Fibroblast of lung (primary cell): ENCODE results near the gene RNU1-2. TPM values are rescaled to one million over a fixed set of nuclear protein-coding genes. Genes with fewer than 3 reads are reported as not detected.
"Not testable (repeated sequence)": the region's sequence is repeated elsewhere in the genome, so short reads cannot be mapped to it uniquely, and the experiment has no call there.

Source experiments
- DNase-seq, 2 donors: peaks; one replicate each; pipeline versions ENCODE4 v3.0.0 to v3.0.0-alpha.2; 2010; ENCODE audit warnings: low read depth in 2 of 2
- H2AFZ ChIP-seq: 2 replicates; pipeline ENCODE4 v1.5.1; 2012; ENCODE audit warnings: low read length, control low read depth, inconsistent platforms
- H3K27ac ChIP-seq: 2 replicates; pipeline ENCODE4 v1.5.1; 2011; ENCODE audit warnings: low read length, control low read depth; ENCODE audit not compliant: insufficient read depth
- H3K27me3 ChIP-seq: 2 replicates; pipeline ENCODE4 v1.5.1; 2011; ENCODE audit warnings: mild to moderate bottlenecking, low read length; ENCODE audit not compliant: control insufficient read depth, insufficient read depth
- H3K36me3 ChIP-seq: 2 replicates; pipeline ENCODE4 v1.5.1; 2011; ENCODE audit warnings: low read length; ENCODE audit not compliant: control insufficient read depth, insufficient read depth
- H3K4me1 ChIP-seq: 2 replicates; pipeline ENCODE4 v1.5.1; 2011; ENCODE audit warnings: low read length; ENCODE audit not compliant: control insufficient read depth, insufficient read depth; ENCODE audit errors: extremely low read depth
- H3K4me2 ChIP-seq: 2 replicates; pipeline ENCODE4 v1.5.1; 2011; ENCODE audit warnings: low read length, control low read depth; ENCODE audit not compliant: insufficient read depth; ENCODE audit errors: extremely low read depth
- H3K4me3 ChIP-seq, 4 experiments: fragments of 200-600 bp in 1 of 4; sonication (generic) in 1 of 4; replicated peaks in 1 of 4; 2 replicates each; pipeline ENCODE4 v1.5.1; 2011 to 2016; ENCODE audit warnings: low read length in 4 of 4, low read depth in 3 of 4, mild to moderate bottlenecking in 3 of 4, control low read depth in 2 of 4, inconsistent platforms in 1 of 4, mixed read lengths in 1 of 4; ENCODE audit not compliant: insufficient read depth in 1 of 4; ENCODE audit errors: control extremely low read depth in 1 of 4
- H3K79me2 ChIP-seq: 2 replicates; pipeline ENCODE4 v1.5.1; 2012; ENCODE audit warnings: mild to moderate bottlenecking, low read length, inconsistent platforms; ENCODE audit not compliant: control insufficient read depth, insufficient read depth
- H3K9ac ChIP-seq: 2 replicates; pipeline ENCODE4 v1.5.1; 2011; ENCODE audit warnings: mild to moderate bottlenecking, low read length, control low read depth; ENCODE audit not compliant: insufficient read depth
- H3K9me3 ChIP-seq: 2 replicates; pipeline ENCODE4 v1.5.1; 2012; ENCODE audit warnings: low read depth, low read length; ENCODE audit not compliant: control insufficient read depth, insufficient read depth
- H4K20me1 ChIP-seq: 2 replicates; pipeline ENCODE4 v1.5.1; 2011; ENCODE audit warnings: low read length; ENCODE audit not compliant: control insufficient read depth, insufficient read depth; ENCODE audit errors: extremely low read depth
- EZH2 ChIP-seq: IDR thresholded peaks from 2 replicates; pipeline ENCODE4 v1.5.1; 2012; ENCODE audit warnings: low read length, control low read depth, mild to moderate bottlenecking; ENCODE audit errors: missing control alignments
- polyA plus RNA-seq, 2 donors: library from polyadenylated mRNA; depleted of rRNA in 1 of 2; stranded (reverse) in 1 of 2; unstranded in 1 of 2; fragments of >200 nt; gene quantifications; 2 replicates each; pipeline ENCODE4 v1.2.1, GENCODE V29; 2011 to 2012; ENCODE audit warnings: missing spikeins in 1 of 2
- total RNA-seq: library from RNA; depleted of rRNA; stranded (reverse); fragments of >200 nt; gene quantifications from 2 replicates; pipeline ENCODE4 v1.2.1, GENCODE V29; 2014
- TF ChIP-seq, protein P1 (sequence below), 2 donors: IDR thresholded peaks in 1 of 2; conservative IDR thresholded peaks in 1 of 2; 1 replicate in 1 of 2; 2 replicates in 1 of 2; pipeline ENCODE4 v1.5.1; 2011 to 2012; ENCODE audit warnings: low read length in 2 of 2, control low read depth in 1 of 2, inconsistent platforms in 1 of 2, low read depth in 1 of 2, mild to moderate bottlenecking in 1 of 2

RNU1-2 gene
- total and polyA plus RNA-seq, 2 donors (not counting 1 experiment from before 2014, with no cell fraction given) = 3,997 TPM; not detected in 1

GRCh38 chr1:16915627-16915973 is 19.8 kb downstream of the RNU1-2 start:
- no peak overlapping the region for H3K9ac ChIP-seq
- H3K79me2 ChIP-seq = no peaks in the 10 kb centered on the region
- peaks cover 6% of the 10 kb centered on the region for H3K4me1 ChIP-seq
- H4K20me1 ChIP-seq = no peaks in the 10 kb centered on the region
- no peaks in the 10 kb centered on the region for H3K9me3 ChIP-seq
- no peaks in the 10 kb centered on the region for H3K36me3 ChIP-seq
- no peak for TF ChIP-seq EZH2
- TF ChIP-seq, protein P1, sequence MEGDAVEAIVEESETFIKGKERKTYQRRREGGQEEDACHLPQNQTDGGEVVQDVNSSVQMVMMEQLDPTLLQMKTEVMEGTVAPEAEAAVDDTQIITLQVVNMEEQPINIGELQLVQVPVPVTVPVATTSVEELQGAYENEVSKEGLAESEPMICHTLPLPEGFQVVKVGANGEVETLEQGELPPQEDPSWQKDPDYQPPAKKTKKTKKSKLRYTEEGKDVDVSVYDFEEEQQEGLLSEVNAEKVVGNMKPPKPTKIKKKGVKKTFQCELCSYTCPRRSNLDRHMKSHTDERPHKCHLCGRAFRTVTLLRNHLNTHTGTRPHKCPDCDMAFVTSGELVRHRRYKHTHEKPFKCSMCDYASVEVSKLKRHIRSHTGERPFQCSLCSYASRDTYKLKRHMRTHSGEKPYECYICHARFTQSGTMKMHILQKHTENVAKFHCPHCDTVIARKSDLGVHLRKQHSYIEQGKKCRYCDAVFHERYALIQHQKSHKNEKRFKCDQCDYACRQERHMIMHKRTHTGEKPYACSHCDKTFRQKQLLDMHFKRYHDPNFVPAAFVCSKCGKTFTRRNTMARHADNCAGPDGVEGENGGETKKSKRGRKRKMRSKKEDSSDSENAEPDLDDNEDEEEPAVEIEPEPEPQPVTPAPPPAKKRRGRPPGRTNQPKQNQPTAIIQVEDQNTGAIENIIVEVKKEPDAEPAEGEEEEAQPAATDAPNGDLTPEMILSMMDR (conservative IDR thresholded peaks at IDR 0.05 in 1 of 2, IDR thresholded peaks at IDR 0.05 in 1 of 2; ENCODE audit: low read depth in 1 of 2, low read length in 2 of 2) = peak in 1 of 2 donors; percentile 3
- H3K27me3 ChIP-seq = no peaks in the 10 kb centered on the region
- H3K4me3 ChIP-seq = no peak overlapping the region
- no peak overlapping the region for H2AFZ ChIP-seq
- no peak for DNase-seq
- H3K27ac ChIP-seq = no peak overlapping the region
- no peak overlapping the region for H3K4me2 ChIP-seq

DNA sequence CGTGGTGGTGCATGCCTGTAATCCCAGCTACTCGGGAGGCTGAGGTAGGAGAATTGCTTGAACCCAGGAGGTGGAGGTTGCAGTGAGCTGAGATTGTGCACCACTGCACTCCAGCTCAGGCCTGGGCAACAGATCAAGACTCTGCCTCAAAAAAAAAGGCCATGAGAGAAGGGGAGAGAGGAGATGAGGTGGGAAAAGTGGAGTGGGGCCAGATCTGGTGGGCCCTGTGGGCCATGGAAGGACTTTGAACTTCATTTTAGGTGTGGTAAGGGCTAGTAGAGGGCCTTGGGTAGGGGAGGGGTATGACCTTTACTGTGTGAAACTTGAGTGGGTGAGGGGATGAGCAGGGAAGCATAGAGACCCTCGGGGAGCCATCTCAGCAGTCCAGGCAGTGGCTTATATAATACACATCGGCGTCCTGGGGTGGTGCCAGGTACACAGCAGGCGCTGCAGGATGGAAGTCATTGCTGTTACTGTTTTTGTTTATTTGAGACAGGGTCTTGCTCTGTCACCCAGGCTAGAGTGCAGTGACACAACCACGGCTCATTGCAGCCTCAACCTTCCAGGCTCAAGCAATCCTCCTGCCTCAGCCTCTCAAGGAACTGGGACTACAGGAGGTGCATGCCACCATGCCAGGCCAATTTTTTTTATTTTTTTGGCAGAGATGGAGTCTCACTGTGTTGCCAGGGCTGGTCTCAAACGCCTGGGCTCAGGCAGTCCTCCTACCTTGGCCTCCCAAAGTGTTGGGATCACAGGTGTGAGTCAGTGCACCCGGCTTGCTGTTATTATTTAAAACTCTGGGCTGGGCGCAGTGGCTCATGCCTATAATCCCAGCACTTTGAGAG is 20.5 kb downstream of the RNU1-2 start:
- not testable (repeated sequence) for H3K4me3 ChIP-seq, H3K9me3 ChIP-seq

DNA sequence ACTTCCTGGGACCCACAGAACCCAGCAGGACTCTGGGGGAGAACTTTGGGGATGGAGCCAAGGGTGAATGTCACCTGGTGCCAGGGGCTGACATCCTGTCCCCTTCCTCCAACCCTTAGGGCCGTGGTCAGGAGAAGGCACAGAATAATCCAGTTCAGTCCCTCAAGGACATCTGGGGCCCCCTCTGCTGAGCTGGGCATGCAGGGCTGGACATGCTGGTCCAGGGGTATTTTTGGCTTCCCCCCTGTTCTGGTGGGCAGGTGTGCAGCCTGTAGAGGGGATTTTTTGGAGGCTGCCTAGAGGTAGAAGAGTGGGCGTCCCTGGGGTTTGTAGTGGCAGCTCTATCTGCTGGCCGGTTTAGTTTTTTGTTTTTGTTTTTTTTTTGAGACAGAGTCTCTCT is 22.6 kb downstream of the RNU1-2 start:
- Histone ChIP-seq H3K9me3 (no peaks in the 10 kb centered on the region), H3K36me3 (no peaks in the 10 kb centered on the region), H3K27ac (no peak overlapping the region), H4K20me1 (no peaks in the 10 kb centered on the region), H3K9ac (no peak overlapping the region), H3K4me3 (no peak overlapping the region), H3K4me2 (no peak overlapping the region), H2AFZ (no peak overlapping the region), H3K27me3 (no peaks in the 10 kb centered on the region), H3K79me2 (no peaks in the 10 kb centered on the region), H3K4me1 (peaks cover 4% of the 10 kb centered on the region)
- no peak for DNase-seq
- TF ChIP-seq, protein P1 (conservative IDR thresholded peaks at IDR 0.05 in 1 of 2, IDR thresholded peaks at IDR 0.05 in 1 of 2; ENCODE audit: low read depth in 1 of 2, low read length in 2 of 2) = no peak

More for the DNA sequence above, 20.5 kb downstream of the RNU1-2 start:
- H3K4me1 ChIP-seq, H3K36me3 ChIP-seq, H3K9ac ChIP-seq, H3K27me3 ChIP-seq, H3K4me2 ChIP-seq, H3K27ac ChIP-seq, DNase-seq, H2AFZ ChIP-seq, H4K20me1 ChIP-seq, H3K79me2 ChIP-seq: not testable (repeated sequence)

- H3K9me3 ChIP-seq, H3K4me3 ChIP-seq, H3K36me3 ChIP-seq, H3K9ac ChIP-seq, H3K4me1 ChIP-seq, H3K79me2 ChIP-seq, H3K4me2 ChIP-seq, H2AFZ ChIP-seq, H3K27ac ChIP-seq, H4K20me1 ChIP-seq, H3K27me3 ChIP-seq, DNase-seq: not testable (repeated sequence)
Observed at GRCh38 chr1:16918936-16919665, 23.3 kb downstream of the RNU1-2 start.
